ENCODE data around the gene PLXNC1. TPM values are rescaled to one million over a fixed set of nuclear protein-coding genes. Genes with fewer than 3 reads are reported as not detected.

Gene PLXNC1
- polyA plus RNA-seq, 4 donors: 5.3 to 9.6 (median 7.3) TPM

- no peak for DNase-seq (ENCODE audit: low read depth in 4 of 4, low spot score in 2 of 4)
Measured at GRCh38 chr12:94202245-94203180, 54.1 kb downstream of the PLXNC1 start.

DNA sequence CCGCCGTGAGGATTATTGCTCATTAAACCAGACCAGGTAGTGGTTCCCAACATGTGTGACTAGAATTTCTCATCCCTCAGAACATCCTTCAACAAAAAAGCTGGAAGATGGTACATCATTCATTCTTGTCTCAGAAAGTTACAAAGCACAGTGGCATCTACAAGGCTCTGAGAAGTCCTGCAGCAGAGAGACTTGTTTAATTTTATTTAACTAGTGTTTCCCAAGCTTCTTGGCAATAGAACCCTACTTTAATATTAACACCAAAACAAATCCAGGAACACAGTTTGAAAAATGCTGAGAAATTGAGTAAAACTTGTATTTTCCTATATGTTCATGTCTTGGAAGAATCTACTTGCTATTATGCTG lies 54.8 kb downstream of the PLXNC1 start:
- DNase-seq (ENCODE audit: low read depth in 4 of 4, low spot score in 2 of 4): no peak

- no peak for DNase-seq (ENCODE audit: low read depth in 4 of 4, low spot score in 2 of 4)
Measured at GRCh38 chr12:94203796-94204195, 55.4 kb downstream of the PLXNC1 start.

DNA sequence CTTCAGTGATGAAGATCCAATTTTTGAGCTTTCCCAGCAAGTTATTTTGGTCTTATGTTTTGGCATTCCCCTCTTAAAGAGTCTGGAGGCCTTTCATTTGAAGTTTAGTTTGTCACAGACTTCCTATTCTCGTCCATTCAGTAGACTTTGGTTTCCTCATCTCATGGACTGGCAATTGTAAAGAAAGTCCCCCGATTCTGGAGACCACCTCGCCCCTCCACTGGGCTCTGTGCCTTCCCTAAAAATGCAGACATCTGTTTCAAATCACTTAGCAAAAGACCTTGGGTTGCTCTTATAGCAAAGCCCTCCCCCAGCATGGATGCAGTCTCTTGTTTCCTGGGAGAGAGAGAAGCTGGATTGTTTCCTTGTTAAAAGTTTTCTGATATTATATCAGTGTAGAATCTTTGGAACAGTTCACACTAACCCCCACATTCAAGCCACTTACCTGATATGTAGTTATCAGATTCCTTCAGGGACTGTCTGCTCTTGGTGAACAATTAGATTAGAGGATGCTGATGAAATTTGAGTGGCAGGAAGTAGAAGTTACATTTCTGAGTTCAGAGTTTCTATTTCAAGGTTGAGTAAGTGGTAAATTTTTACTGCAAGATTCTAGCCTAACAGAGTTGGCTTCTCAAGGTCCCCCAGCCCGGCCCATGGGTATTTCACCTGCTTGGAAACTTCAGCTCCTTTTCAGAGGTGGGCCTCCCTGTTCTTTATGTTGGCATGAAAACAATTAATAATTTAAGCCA lies 56.3 kb downstream of the PLXNC1 start:
- no peak for DNase-seq (ENCODE audit: low read depth in 4 of 4, low spot score in 2 of 4)

GRCh38 chr12:94205822-94206221 lies 57.4 kb downstream of the PLXNC1 start:
- no peak for DNase-seq (ENCODE audit: low read depth in 4 of 4, low spot score in 2 of 4)

- no peak for DNase-seq (ENCODE audit: low read depth in 4 of 4, low spot score in 2 of 4)
Measured at GRCh38 chr12:94206886-94207285, 58.5 kb downstream of the PLXNC1 start.

DNA sequence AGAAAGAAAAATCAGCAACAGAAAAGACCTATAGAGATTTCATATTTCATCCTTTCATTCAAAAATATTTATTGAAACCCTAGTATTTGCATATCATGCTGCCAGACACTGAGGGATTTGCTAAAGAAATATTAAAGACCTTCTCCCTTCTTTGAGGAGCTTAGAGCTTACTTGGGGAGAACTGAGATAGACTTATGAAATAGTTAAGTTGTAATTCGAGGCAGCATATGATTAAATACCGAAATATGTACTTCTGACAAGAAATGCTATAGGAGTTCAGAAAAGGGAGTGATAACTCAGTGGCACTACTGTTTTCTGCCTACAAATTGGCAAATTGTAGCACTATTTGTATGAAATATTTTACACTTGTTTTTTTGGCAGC lies 59.1 kb downstream of the PLXNC1 start:
- no peak for DNase-seq (ENCODE audit: low read depth in 4 of 4, low spot score in 2 of 4)

DNA sequence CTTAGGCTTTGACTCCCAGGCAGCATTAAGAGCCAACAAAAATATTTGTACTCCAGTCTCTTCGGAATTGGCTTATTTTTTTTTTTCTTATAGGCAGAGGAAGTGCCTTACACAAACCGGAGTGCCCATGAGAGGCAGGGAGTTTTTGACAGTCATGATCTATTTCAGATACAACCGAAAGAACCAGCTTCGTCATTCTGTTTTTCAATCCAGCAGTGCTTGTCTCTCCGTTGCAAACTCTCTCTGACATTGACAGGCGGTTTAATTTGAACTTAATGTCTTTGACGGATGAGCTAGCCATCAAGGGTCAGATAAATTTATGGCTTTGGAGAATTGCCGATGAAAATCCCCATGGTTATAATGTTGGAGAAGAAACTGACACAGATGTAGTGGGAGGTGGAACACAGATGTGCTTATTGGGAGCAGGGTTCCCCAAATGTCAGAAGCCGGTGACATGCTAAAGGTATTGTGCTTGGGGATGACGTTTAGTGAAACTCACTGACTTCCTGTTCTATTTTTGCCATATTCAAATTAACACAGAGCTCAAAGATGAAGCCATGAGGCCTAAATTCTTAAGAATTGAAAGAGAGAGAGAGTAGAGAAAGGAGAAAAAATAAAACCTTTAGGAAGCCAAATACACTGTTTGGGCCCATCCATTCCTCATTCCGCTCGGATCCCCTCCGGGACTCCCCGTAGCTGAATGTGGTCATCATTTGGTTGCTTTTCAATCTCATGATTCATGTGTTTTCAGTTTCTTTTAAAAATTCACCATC lies 59.7 kb downstream of the PLXNC1 start:
- no peak for DNase-seq (ENCODE audit: low read depth in 4 of 4, low spot score in 2 of 4)

- no peak for DNase-seq (ENCODE audit: low read depth in 4 of 4, low spot score in 2 of 4)
Measured at GRCh38 chr12:94208622-94208966, 60.2 kb downstream of the PLXNC1 start.

- no peak for DNase-seq (ENCODE audit: low read depth in 4 of 4, low spot score in 2 of 4)
Measured at GRCh38 chr12:94209240-94209639, 60.9 kb downstream of the PLXNC1 start.

DNA sequence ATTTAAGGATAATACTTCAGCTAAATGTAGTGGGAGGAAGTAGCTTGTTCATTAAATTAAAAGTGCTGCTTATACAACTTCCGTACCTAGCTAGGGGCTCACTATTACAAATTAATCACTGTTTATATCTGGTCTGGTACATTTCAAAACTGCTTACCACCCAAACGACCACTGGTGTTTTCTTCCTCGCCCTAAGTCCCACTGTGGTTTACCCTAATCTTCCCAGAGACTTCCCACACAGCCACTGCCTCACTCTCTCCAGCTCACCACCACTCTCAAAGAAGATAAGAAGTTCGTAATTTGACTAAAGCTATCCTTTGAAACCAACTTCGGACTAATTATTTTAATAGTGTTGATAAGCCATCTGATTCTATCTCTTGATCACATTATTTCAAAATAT lies 62.6 kb downstream of the PLXNC1 start:
- DNase-seq (ENCODE audit: low read depth in 4 of 4, low spot score in 2 of 4): no peak

- no peak for DNase-seq (ENCODE audit: low read depth in 4 of 4, low spot score in 2 of 4)
Measured at GRCh38 chr12:94218233-94218632, 69.9 kb downstream of the PLXNC1 start.

- DNase-seq (ENCODE audit: low read depth in 4 of 4, low spot score in 2 of 4): no peak
Measured at GRCh38 chr12:94219622-94220302, 71.4 kb downstream of the PLXNC1 start.

GRCh38 chr12:94220804-94221203 lies 72.4 kb downstream of the PLXNC1 start:
- DNase-seq (ENCODE audit: low read depth in 4 of 4, low spot score in 2 of 4): no peak

- no peak for DNase-seq (ENCODE audit: low read depth in 4 of 4, low spot score in 2 of 4)
Measured at GRCh38 chr12:94222351-94223084, 74.1 kb downstream of the PLXNC1 start.

- no peak for DNase-seq (ENCODE audit: low read depth in 4 of 4, low spot score in 2 of 4)
Measured at GRCh38 chr12:94223842-94224241, 75.5 kb downstream of the PLXNC1 start.

DNA sequence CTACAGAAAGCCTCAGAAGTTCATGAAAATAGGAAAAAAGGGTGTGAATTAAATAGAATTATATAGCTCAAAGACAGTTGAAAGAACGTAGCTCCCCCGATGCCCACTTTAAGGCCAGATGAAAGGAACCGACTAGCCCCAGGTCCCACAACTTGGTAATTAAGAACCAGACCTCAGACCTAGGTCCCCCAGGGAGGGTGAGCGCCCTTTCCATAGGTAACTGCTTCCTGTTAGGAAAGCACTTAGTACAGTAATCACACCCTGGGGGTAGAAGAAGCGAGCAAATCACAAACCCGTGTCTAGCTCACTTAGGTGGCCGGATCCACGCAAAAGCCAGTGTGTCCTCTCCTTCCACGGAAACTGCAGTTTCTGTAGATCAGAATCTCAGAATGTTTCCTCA lies 77.1 kb downstream of the PLXNC1 start:
- DNase-seq (ENCODE audit: low read depth in 4 of 4, low spot score in 2 of 4): no peak

- no peak for DNase-seq (ENCODE audit: low read depth in 4 of 4, low spot score in 2 of 4)
Measured at GRCh38 chr12:94225947-94226630, 77.7 kb downstream of the PLXNC1 start.

- DNase-seq (ENCODE audit: low read depth in 4 of 4, low spot score in 2 of 4): no peak
Measured at GRCh38 chr12:94227066-94227465, 78.7 kb downstream of the PLXNC1 start.
